HG03558 (cell line): ENCODE measurements around the gene CYSRT1.
"Not testable (repeated sequence)": the region's sequence is repeated elsewhere in the genome, so short reads cannot be mapped to it uniquely, and the experiment has no call there.

Experiments
- ATAC-seq: cut with Tn5 transposase; IDR thresholded peaks from one replicate; pipeline ENCODE4 v1.9.1; 2021; ENCODE audit warnings: moderate number of reproducible peaks; ENCODE audit not compliant: unreplicated experiment; ENCODE audit errors: extremely low read depth

Gene CYSRT1

DNA sequence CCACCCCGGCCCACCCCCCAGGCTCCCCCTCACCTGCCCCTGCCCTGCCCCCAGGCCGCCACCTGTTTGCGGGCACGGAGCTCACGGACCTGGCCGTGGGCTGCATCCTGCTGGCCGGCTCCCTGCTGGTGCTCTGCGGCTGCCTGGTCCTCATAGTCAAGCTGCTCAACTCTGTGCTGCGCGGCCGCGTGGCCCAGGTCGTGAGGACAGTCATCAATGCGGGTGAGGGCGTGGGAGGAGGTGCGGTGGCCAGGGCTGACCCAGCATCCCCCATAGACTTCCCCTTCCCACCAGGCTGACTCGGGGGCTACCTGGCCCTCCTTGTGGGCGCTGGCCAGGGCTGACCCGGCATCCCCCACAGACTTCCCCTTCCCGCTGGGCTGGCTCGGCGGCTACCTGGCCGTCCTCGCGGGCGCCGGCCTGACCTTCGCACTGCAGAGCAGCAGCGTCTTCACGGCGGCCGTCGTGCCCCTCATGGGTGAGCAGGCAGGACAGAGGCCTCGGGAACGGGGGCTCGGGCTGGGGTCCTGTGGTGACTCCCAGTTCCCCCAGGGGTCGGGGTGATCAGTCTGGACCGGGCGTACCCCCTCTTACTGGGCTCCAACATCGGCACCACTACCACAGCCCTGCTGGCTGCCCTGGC lies 9.2 kb downstream of the CYSRT1 start:
- ATAC-seq: no peak

DNA sequence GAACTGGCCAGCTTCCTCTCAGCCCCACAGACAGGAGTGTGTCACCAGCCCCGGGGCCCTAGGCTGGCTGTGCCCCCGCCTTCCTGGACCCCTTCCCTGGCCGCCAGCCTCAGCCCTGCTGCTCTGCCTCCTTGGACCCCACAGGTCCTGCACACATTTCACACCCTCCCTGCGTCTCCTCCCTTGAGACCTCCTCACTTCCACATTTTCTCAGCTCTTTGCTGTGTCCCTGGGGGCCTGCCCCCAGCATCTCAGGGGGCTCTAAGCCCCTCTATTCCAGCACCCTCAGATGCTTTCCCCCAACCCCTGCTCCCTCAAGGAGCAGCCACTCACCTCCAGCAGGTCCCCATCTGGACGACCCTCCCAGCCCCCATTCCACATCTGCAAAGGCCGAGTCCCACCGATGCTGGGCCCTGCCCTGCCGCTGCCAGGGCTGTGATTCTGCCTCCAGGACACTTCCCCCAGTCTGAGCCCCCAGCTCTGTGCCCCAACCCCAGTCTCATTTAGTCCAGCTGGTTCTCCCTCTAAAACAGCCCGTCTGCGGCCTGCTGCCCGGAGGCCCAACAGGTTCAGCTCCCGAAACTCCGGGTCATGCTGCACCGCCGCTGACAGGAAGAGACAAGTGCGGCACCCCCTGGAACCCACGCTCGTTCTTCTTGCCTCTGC lies 9.9 kb downstream of the CYSRT1 start:
- no peak for ATAC-seq

DNA sequence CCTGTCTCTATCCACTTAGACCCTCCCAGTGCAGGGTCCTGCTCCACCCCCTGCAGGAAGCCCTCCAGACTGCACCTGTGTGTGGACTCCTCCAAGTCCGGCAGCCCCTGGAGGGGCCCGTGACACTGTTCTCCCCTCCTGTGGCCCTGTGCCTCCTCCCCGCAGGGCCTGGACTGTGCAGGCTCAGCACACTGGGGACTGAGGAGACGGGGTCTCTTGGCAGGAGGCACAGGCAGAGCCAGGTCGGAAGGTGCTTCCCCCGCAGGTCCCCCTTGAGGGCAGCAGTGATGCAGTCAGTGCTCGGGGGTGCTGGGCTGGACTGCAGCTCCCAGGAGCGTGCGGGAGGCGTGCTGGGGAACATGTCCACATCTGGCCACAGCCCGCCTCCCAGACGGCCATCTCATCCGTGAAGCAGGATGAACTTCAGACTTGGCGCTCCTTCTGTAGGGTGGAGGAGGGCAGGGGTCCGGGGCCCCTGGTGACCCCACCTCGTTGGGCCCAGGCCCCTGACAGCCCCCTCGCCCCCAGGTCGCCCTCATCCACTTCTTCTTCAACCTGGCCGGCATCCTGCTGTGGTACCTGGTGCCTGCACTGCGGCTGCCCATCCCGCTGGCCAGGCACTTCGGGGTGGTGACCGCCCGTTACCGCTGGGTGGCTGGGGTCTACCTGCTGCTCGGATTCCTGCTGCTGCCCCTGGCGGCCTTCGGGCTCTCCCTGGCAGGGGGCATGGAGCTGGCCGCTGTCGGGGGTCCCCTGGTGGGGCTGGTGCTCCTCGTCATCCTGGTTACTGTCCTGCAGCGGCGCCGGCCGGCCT lies 10.7 kb downstream of the CYSRT1 start:
- ATAC-seq: no peak

DNA sequence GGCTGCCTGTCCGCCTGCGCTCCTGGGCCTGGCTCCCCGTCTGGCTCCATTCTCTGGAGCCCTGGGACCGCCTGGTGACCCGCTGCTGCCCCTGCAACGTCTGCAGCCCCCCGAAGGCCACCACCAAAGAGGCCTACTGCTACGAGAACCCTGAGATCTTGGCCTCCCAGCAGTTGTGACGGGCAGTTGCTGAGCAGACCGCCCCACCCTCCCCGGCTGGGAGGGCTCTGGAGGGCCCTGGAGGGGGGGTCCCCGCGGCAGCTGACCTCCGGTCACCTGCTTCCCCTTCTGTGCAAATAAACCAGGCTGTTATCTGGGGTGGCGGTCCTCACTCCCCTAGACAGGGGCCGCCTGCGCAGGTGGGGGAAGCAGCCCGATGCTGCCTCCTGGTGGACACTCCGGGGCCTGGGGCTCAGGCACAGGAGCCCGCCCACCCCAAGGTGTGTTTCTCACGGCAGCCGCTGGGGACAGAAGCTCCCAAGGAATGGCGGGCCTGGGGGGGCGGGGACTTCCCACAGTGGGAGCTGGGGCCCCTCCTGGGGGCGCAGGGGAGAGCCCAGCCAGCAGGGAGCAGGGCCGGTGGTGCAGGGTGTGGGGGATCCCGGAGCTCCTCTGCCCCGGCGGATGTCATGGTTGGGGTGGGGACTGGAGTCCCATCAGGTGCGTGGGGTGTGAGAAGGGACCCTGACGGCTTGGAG lies 11.4 kb downstream of the CYSRT1 start:
- no peak for ATAC-seq

DNA sequence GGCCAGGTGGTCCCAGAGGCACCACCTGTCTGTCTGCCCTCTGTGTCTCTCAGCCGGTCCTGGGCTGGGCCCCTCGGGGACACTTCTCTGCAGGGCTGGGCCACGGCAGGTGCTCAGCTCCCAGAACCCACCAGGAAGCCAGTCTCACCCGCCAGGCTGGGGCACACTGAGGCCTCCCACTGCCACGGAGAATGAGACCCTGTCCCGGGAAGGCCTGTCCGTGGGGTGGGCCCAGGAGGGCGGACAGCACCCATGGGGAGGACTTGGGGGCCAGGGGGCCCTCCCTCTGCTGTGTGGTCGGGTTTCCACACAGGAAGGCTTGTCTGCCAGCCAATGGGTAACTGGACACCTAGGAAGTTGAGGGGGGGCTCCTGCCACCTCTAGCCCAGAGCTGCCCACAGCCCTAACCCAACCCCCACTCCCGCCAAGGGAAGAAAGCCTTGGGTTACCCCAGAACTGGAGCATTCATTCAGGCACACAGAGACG lies 12.0 kb downstream of the CYSRT1 start:
- no peak for ATAC-seq

DNA sequence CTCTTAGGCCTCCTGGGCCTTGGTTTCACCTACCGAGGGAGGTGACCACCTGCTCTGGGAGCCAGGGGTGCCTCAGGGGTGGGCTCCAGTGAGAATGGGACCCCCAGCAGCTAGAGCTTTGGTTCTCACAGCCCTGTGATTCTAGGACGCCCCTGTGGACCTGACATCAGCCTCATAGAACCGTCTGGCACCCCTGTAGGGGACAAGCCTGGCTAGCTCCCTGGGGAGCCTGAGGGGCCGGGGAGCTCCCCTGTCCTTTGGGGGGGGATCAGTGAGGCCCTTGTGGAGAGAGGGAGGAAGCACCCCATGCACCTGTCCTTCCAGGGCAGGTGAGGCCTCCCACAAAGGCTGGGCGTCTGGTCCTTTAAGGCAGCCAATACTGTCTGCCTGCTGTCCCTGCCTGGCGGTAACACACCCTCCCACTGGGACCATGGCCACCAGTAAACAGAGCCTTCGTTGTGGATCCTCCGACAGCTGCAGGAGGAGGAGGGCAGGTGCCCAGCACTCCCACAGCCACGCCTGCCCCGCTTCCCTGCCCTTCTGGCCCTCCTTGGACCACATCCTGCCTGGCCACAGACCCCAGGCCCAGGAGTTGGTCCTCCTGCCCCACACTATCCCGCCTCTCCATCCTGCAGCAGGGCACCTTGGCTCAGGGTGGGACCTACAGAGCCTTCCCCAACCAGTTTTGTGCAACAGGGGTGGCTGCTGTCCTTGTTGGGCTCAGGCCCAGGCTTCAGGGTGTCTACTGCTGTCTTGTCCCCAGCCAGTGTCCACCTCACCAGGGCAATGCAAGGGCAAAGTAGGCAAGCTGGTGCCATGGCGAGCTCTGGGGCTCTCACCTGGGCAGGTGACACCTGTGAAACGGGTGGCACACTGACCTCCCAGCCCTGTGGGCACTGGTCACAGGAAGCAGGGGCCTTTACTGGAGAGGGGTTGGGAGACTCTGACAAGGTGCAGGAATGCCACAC lies 13.1 kb downstream of the CYSRT1 start:
- ATAC-seq: no peak

DNA sequence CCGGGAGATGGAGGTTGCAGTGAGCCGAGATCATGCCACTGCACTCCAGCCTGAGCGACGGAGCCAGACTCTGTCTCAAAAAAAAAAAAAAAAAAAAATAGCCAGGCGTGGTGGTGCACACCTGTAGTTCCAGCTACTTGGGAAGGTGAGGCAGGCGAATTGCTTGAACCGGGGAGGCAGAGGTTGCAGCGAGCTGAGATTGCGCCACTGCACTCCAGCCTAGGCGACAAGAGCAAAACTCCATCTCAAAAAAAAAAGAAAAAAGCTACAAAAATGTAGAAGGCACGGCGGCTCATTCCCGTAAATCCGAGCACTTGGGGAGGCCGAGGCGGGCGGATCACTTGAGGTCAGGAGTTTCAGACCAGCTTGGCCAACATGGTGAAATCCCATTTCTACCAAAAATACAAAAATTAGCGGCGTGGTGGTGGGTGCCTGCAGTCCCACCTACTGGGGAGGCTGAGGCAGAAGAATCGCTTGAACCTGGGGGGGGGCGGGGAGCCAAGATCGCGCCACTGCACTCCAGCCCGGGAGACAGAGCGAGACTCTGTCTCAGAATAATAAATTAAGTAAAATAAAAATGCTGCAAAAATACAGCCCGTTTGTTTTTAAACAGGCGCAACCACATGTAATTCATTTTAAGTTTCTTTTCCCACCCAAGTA lies 14.7 kb downstream of the CYSRT1 start:
- ATAC-seq: not testable (repeated sequence)

DNA sequence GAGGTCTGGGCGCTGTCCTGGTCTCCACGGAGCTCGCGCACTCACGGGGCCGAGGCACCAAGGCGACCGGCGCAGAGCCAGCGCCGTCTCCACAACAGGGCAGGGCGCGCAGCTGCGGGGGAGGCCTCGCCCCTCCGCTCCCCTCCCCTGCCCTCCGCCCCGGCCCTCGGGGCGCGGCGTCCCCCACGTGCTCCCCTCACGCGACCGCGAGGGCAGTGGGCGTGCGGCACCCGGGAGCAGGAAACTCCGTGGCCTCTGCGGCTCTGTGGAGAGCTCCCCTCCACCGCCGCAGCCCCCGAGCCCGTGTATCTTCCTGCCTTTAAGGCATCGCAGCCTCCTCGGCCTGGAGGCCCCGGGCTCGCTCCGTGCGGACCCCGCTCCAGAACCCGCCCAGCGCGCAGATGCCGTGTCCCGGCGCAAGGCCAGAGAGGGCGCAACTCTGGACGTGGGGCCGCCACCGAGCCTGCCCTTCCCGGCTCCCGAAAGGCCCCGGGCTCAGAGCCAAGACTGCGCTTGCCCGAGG lies 15.4 kb downstream of the CYSRT1 start:
- peak; percentile 5 for ATAC-seq

DNA sequence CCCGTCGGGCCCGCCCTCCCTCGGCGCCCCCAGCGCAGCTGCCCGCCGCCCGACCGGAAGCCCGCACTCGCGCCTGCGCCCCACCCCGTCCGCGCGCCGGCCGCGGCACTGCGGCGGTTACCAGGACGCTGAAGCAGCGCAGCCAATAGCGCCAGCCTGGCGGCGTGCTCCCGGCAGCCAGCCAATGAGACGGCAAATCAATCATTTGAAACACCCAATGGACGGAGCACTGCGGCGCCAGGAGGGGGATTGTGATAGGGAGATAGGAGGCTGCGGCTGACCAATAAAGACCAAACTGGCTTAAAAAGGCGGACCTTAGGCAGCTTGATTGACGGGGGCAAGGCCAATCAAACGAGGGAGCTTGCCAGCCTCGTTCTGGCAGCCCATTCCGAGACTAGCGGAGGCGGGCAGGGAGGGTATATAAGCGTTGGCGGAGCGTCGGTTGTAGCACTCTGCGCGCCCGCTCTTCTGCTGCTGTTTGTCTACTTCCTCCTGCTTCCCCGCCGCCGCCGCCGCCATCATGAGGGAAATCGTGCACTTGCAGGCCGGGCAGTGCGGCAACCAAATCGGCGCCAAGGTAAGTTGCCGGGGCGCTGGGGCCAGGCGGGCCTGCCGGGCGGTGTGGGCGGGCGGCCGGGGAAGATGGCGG lies 16.0 kb downstream of the CYSRT1 start, which contains the start of gene TUBB4B:
TSS of gene TUBB4B (plus strand) at position 447 of the 649 bp plus-strand sequence. CDS start at position 521, 74 bp downstream.
- peak; percentile 46 for ATAC-seq

DNA sequence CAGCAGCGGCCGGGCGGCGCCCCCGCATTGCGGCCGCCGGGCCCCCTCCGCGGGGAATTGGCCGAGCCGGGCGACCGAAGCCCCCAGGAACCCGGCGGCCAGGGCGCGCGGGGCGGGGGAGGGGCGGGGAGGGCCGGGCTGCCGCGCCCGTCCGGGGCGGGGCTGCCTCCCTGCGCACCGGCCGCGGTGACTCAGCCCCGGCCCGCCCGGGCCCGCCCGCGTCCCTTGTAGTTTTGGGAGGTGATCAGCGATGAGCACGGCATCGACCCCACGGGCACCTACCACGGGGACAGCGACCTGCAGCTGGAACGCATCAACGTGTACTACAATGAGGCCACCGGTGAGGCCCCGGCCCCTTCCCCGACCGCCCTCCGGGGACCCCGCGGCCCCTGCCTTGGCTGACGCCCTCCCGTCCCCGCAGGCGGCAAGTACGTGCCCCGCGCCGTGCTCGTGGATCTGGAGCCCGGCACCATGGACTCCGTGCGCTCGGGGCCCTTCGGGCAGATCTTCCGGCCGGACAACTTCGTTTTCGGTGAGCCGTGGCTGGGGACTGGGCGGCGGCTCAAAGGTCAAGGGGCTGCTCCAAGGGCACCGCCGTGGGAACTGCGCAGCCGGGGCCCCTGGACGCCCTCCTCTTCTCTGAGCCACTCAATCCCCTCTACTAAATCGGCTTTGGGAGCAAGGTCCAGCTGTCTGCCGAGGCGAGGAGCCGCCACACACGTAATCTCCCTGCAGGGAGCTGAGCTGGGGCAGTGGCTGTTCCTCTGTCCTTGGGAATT lies 16.7 kb downstream of the CYSRT1 start:
- no peak for ATAC-seq

DNA sequence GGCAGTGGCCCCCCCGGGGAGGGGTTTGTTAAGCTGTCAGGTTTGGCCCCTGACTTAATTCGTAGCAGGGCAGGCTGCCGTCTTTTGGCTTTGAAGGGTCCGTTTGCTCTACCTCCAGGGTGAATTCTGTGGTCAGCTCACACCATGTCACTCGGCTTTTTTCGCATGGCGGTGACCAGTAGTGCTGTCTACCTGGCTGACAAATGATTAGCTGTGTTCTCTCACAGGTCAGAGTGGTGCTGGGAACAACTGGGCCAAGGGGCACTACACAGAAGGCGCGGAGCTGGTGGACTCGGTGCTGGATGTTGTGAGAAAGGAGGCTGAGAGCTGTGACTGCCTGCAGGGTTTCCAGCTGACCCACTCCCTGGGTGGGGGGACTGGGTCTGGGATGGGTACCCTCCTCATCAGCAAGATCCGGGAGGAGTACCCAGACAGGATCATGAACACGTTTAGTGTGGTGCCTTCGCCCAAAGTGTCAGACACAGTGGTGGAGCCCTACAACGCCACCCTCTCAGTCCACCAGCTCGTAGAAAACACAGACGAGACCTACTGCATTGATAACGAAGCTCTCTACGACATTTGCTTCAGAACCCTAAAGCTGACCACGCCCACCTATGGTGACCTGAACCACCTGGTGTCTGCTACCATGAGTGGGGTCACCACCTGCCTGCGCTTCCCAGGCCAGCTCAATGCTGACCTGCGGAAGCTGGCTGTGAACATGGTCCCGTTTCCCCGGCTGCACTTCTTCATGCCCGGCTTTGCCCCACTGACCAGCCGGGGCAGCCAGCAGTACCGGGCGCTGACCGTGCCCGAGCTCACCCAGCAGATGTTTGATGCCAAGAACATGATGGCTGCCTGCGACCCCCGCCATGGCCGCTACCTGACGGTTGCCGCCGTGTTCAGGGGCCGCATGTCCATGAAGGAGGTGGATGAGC lies 17.6 kb downstream of the CYSRT1 start:
- no peak for ATAC-seq

DNA sequence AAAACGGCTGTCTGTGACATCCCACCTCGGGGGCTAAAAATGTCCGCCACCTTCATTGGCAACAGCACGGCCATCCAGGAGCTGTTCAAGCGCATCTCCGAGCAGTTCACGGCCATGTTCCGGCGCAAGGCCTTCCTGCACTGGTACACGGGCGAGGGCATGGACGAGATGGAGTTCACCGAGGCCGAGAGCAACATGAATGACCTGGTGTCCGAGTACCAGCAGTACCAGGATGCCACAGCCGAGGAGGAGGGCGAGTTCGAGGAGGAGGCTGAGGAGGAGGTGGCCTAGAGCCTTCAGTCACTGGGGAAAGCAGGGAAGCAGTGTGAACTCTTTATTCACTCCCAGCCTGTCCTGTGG lies 18.3 kb downstream of the CYSRT1 start:
- ATAC-seq: not testable (repeated sequence)

DNA sequence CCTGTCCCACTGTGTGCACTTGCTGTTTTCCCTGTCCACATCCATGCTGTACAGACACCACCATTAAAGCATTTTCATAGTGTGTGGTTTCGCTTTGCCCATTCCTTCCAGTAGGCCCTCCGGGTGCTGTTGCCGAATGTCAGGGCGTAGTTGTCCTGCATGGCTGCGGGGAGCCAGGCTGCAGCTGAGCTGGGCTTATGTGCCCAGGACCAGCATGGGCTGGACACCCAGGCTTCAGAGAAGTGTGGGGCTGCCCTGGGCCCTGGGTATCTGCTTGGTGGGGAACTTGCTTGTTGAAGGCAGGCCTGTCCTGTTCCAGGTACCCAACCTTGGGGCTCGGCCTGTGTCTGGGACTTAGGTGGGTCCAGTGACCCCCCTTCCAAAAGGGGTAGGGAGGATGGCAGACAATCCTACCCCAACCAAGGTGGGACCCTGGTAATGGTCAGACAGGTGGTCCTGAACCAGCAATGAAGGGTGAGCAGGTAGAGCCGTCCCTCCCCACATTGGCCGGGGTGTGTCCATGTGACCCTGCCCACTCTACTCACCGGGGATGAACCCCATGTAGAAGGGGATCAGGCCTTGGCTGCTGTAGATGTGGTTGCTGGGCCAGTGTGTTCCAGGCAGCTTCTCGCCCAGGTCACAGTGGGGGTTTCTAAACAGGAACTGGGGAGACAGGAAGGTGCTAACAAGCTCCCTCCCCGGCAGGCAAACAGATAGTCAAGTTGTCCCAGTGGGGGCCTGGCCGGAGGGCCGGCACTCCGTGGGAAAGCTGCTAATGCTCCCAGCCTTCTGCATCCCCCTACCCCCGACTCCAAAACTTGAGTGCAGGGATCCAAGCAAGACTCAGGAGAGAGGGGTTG lies 18.9 kb downstream of the CYSRT1 start:
- ATAC-seq: no peak

DNA sequence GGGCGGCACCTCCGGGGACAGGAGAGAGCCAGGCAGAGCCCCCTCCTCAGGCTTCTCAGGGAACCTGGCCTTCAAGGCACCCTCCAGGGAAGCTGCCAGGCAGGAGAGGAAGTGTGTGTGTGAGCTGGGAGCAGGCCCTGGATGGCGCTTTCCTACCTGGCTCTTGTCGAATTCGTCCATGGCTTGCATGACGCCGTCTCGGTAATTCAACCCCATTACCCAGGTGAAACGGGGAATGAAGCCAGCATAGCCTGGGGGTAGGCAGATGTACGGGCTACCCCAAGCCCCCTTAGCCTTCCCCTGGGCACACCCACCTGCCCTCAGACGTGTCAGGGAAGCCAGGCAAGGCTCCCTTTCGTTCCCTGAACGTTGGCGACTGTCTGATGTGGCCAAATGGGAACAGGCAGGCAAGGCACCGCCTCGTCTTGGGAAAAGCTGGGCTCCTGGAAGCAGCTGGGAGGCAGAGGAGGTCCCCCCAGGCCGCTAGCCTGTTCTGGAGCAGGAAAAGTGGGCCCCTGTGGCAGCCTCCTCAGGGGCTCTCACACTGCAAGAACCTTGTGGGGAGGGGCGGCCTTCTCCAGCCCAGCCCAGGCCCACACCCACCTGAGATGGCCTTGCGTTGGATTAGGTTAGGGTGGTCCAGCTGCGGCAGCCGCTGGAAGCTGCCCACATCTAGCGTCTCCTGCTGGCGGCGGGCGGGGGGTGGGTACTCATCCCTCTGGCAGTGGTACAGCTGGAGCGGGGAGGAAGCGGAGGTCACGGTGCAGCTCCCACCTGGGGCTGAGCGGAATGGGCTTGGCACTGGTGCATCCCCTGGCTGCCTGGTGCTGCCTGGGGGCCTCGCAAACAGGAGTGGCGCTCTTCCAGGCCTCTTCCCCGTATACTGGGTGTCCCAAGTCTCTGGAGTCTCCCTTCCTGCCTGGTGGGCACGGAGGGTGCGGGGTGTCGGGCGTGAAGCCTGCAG lies 19.8 kb downstream of the CYSRT1 start:
- no peak for ATAC-seq
